Measurements from ENCODE around the gene EI24.

Gene EI24

DNA sequence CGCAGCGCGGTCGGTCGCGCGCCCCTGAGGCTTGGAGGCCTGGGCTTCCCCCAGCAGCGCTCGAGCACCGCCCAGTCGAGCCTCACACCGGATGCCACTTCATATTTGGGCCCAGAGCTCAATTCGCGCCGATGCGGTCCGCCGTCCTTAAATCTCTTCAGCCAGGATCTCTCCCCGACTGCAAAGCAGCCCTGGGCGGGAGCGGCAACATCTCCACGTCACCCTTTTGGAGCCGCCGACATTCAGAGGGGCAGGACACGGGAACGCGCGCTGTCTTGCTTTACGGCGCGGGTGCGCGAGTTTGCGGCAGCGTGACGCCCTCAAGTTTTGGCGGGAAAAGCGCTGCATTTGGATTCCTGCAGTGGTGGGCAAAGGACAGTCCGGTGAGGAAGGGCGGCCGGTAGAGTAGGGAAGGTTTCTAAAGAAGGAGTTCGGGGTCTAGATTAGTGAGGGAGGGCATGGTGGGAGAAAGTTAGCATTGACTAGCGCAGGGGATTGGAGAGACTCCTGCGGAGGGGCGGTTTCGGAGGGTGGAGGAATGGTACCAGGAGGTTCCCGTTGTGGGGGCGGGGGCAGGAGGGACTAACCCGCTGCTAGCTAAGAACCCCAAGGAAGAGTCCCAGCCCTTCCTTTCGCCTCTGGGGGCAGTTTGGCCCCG lies 56.5 kb downstream of the EI24 start:
- Histone ChIP-seq H3K4me1 (peaks cover 4% of the 10 kb centered on the region), H3K79me2 (no peaks in the 10 kb centered on the region), H3K27ac (peak overlapping the region; percentile 87), H3K4me3 (ENCODE audit: low read depth, low read length) (peak overlapping the region; percentile 72), H3K9me3 (ENCODE audit: control insufficient read depth, low read length) (no peaks in the 10 kb centered on the region), H3K9ac (peak overlapping the region; percentile 8), H3K36me3 (ENCODE audit: control insufficient read depth, insufficient read depth, low read length) (no peaks in the 10 kb centered on the region), H2AFZ (peak overlapping the region; percentile 85), H3K4me2 (ENCODE audit: low read length) (peak overlapping the region; percentile 69), H3K27me3 (ENCODE audit: control insufficient read depth, insufficient read depth, low read length) (no peaks in the 10 kb centered on the region)
- TF ChIP-seq, protein P1, sequence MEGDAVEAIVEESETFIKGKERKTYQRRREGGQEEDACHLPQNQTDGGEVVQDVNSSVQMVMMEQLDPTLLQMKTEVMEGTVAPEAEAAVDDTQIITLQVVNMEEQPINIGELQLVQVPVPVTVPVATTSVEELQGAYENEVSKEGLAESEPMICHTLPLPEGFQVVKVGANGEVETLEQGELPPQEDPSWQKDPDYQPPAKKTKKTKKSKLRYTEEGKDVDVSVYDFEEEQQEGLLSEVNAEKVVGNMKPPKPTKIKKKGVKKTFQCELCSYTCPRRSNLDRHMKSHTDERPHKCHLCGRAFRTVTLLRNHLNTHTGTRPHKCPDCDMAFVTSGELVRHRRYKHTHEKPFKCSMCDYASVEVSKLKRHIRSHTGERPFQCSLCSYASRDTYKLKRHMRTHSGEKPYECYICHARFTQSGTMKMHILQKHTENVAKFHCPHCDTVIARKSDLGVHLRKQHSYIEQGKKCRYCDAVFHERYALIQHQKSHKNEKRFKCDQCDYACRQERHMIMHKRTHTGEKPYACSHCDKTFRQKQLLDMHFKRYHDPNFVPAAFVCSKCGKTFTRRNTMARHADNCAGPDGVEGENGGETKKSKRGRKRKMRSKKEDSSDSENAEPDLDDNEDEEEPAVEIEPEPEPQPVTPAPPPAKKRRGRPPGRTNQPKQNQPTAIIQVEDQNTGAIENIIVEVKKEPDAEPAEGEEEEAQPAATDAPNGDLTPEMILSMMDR (IDR thresholded peaks at IDR 0.05): no peak

DNA sequence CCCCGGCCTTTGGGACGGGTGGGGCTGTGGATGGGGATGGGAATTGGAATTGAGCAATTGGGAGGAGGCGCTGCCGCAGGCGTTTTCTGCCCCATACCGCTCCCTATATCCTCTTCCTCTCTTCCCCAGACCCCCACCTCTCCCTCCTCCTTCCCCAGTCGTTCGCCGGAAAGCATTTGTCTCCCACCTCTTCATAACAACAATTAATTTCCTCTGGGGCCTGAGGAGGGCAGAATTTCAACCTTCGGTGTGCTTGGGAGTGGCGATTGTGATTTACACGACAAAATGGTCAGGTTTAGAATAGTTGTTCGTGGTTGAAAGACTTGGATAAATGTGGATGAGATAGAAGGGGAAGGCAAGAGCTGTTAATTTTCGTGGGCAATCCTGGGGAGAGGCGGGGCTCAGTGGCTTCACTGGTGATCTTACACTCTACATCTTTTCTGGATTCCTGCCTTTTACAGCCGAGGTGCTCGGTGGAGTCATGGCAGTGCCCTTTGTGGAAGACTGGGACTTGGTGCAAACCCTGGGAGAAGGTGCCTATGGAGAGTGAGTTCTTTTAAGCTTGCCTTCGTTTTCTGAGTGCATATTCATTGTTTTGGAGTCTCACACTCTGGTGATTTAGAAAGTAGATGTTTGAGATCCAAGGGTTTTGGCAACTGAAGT lies 57.1 kb downstream of the EI24 start:
- H2AFZ ChIP-seq: peak overlapping the region; percentile 85
- TF ChIP-seq, protein P1 (IDR thresholded peaks at IDR 0.05): no peak
- no peak overlapping the region for H3K9ac ChIP-seq
- H3K27me3 ChIP-seq (ENCODE audit: control insufficient read depth, insufficient read depth, low read length): no peaks in the 10 kb centered on the region
- peak overlapping the region; percentile 41 for H3K27ac ChIP-seq
- H3K4me2 ChIP-seq (ENCODE audit: low read length): peak overlapping the region; percentile 69
- H3K4me3 ChIP-seq (ENCODE audit: low read depth, low read length): peak overlapping the region; percentile 72
- H3K4me1 ChIP-seq: peaks cover 4% of the 10 kb centered on the region
- no peaks in the 10 kb centered on the region for H3K36me3 ChIP-seq (ENCODE audit: control insufficient read depth, insufficient read depth, low read length)
- no peaks in the 10 kb centered on the region for H3K79me2 ChIP-seq
- no peaks in the 10 kb centered on the region for H3K9me3 ChIP-seq (ENCODE audit: control insufficient read depth, low read length)

DNA sequence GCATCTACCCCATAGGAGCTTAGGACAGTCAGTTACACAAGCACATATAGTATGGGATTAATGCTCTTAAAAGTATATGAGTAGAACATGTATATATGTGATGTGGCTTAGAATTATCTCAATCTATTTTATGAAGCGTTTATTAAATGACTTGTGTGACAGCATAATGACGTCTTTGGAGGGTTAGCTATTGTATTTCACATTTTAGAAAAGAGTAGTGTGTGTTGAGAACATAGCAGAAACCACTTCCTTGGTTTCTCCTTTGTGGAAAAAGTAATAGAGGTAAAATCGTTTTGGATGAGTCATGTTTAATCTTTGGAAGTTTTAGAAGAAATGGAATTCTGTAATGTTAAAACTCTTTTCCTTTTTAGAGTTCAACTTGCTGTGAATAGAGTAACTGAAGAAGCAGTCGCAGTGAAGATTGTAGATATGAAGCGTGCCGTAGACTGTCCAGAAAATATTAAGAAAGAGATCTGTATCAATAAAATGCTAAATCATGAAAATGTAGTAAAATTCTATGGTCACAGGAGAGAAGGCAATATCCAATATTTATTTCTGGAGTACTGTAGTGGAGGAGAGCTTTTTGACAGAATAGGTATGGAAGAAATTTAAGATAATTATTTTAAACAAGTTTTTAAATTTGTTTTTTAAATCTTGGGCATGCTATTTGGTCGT lies 58.1 kb downstream of the EI24 start:
- H3K4me3 ChIP-seq (ENCODE audit: low read depth, low read length): no peak overlapping the region
- TF ChIP-seq, protein P1 (IDR thresholded peaks at IDR 0.05): no peak
- H3K4me1 ChIP-seq: peaks cover 4% of the 10 kb centered on the region
- no peaks in the 10 kb centered on the region for H3K9me3 ChIP-seq (ENCODE audit: control insufficient read depth, low read length)
- no peaks in the 10 kb centered on the region for H3K27me3 ChIP-seq (ENCODE audit: control insufficient read depth, insufficient read depth, low read length)
- no peaks in the 10 kb centered on the region for H3K36me3 ChIP-seq (ENCODE audit: control insufficient read depth, insufficient read depth, low read length)
- no peak overlapping the region for H3K4me2 ChIP-seq (ENCODE audit: low read length)
- no peak overlapping the region for H3K27ac ChIP-seq
- no peak overlapping the region for H3K9ac ChIP-seq
- no peak overlapping the region for H2AFZ ChIP-seq
- H3K79me2 ChIP-seq: no peaks in the 10 kb centered on the region

Data from parathyroid adenoma (tissue), 2 donors.